ENCODE measurements around the gene ARHGAP23. TPM values are rescaled to one million over a fixed set of nuclear protein-coding genes. Genes with fewer than 3 reads are reported as not detected.

The ARHGAP23 gene
- total RNA-seq, 1 experiment from 2014 or later: 19.0 TPM

DNA sequence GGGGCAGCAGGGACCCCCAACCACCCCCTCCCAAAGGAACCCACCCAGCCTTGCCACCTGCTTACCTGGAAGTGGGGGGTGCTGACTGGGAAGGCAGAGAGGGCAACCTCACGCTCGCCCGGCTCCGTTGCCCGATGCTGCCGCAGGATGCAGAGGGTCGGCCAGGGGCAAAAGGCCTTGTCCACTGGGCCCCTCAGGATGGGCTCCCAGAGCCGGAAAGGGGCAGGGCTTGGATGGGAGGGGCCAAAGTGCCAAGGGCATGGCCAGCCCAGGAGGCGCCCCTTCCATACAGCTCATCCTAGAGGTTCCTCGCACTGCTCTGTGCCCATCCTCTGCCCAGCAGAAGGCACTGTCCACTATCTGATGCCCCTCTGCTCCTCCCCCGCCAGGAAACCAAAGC is 118.1 kb downstream of the ARHGAP23 start:
- no peaks in the 10 kb centered on the region for H3K9me3 ChIP-seq (ENCODE audit: low read depth, low read length, poor library complexity, severe bottlenecking)
- ChIA-PET CTCF (interaction anchor here (1.0 kb wide), 1 partner anchor 13 kb away, joined by 10 read pairs; no protein-coding TSS in a partner anchor), POLR2A (ENCODE audit: low non-redundant PET) (no interaction called here)
- TF ChIP-seq, protein P1, sequence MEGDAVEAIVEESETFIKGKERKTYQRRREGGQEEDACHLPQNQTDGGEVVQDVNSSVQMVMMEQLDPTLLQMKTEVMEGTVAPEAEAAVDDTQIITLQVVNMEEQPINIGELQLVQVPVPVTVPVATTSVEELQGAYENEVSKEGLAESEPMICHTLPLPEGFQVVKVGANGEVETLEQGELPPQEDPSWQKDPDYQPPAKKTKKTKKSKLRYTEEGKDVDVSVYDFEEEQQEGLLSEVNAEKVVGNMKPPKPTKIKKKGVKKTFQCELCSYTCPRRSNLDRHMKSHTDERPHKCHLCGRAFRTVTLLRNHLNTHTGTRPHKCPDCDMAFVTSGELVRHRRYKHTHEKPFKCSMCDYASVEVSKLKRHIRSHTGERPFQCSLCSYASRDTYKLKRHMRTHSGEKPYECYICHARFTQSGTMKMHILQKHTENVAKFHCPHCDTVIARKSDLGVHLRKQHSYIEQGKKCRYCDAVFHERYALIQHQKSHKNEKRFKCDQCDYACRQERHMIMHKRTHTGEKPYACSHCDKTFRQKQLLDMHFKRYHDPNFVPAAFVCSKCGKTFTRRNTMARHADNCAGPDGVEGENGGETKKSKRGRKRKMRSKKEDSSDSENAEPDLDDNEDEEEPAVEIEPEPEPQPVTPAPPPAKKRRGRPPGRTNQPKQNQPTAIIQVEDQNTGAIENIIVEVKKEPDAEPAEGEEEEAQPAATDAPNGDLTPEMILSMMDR (conservative IDR thresholded peaks at IDR 0.05; ENCODE audit: low read depth, low read length): no peak
- TF ChIP-seq EZH2 (IDR thresholded peaks at IDR 0.05; ENCODE audit: borderline replicate concordance, low read depth, low read length, poor library complexity, severe bottlenecking): no peak
- no peaks in the 10 kb centered on the region for H3K4me1 ChIP-seq (ENCODE audit: insufficient read depth, low read length, poor library complexity, severe bottlenecking)
- BruUV-seq (replicated peaks): no TSS peak
- H3K27ac ChIP-seq (ENCODE audit: low read depth, low read length, poor library complexity, severe bottlenecking): no peak overlapping the region
- intact Hi-C loops (cut with micrococcal nuclease; ENCODE audit: unreplicated experiment): no loop called here
- no peak overlapping the region for H3K4me3 ChIP-seq (ENCODE audit: low read depth, low read length, poor library complexity, severe bottlenecking)
- DNase-seq (ENCODE audit: low spot score): no peak
- no peaks in the 10 kb centered on the region for H3K36me3 ChIP-seq (ENCODE audit: insufficient read depth, low read length, poor library complexity, severe bottlenecking)
- H3K27me3 ChIP-seq (replicated peaks; ENCODE audit: insufficient read depth, low read depth, low read length, poor library complexity): no peaks in the 10 kb centered on the region

DNA sequence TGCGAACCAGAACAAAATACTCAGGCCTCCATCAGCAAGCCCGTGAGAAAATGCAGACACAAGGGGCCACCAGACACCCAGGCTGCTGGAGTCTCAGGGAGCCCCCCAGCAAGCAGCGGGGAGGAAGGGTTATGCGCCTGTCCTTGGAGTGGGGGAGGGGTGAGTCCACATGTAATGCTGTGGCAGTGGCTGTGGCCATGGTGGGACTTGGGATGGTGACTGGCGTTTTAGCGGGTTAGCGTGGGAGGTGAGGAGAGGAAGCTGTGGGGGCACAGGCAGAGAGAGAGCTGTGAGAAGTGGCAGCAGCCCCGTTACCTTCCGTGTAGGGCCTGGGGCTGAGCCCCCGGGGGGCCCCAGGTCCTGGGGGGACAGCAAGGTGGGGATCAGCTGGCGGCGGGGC is 119.2 kb downstream of the ARHGAP23 start:
- no peak for TF ChIP-seq EZH2 (IDR thresholded peaks at IDR 0.05; ENCODE audit: borderline replicate concordance, low read depth, low read length, poor library complexity, severe bottlenecking)
- TF ChIP-seq, protein P1 (conservative IDR thresholded peaks at IDR 0.05; ENCODE audit: low read depth, low read length): no peak
- Histone ChIP-seq H3K36me3 (ENCODE audit: insufficient read depth, low read length, poor library complexity, severe bottlenecking) (no peaks in the 10 kb centered on the region), H3K4me1 (ENCODE audit: insufficient read depth, low read length, poor library complexity, severe bottlenecking) (no peaks in the 10 kb centered on the region), H3K9me3 (ENCODE audit: low read depth, low read length, poor library complexity, severe bottlenecking) (no peaks in the 10 kb centered on the region), H3K4me3 (ENCODE audit: low read depth, low read length, poor library complexity, severe bottlenecking) (no peak overlapping the region), H3K27me3 (replicated peaks; ENCODE audit: insufficient read depth, low read depth, low read length, poor library complexity) (no peaks in the 10 kb centered on the region), H3K27ac (ENCODE audit: low read depth, low read length, poor library complexity, severe bottlenecking) (no peak overlapping the region)
- no peak for DNase-seq (ENCODE audit: low spot score)
- CTCF ChIA-PET: interaction anchor here (1.0 kb wide), 1 partner anchor 12 kb away, joined by 10 read pairs; no protein-coding TSS in a partner anchor
- intact Hi-C loops (cut with micrococcal nuclease; ENCODE audit: unreplicated experiment): no loop called here
- no TSS peak for BruUV-seq (replicated peaks)
- POLR2A ChIA-PET (ENCODE audit: low non-redundant PET): no interaction called here

DNA sequence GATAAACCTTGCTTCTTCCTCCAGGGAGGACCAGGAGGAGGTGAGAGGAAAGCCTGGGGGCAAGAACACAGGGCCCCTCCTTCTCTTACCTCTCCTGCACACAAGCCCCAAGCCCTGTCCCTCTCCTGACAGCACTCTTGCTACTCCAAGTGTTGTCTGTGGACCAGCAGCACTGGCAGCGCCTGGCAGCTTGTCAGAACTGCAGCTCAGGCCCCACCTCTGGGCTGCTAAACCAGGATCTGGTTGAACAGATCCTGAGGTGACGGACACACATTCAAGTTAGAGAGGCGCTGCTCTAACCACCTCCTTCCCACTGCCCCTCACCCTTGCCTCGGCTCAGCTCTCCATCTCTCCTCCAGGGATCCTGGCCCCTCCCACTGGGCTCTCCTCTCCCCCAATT is 121.0 kb downstream of the ARHGAP23 start:
- TF ChIP-seq, protein P1 (conservative IDR thresholded peaks at IDR 0.05; ENCODE audit: low read depth, low read length): no peak
- TF ChIP-seq EZH2 (IDR thresholded peaks at IDR 0.05; ENCODE audit: borderline replicate concordance, low read depth, low read length, poor library complexity, severe bottlenecking): no peak
- Histone ChIP-seq H3K27me3 (replicated peaks; ENCODE audit: insufficient read depth, low read depth, low read length, poor library complexity) (no peaks in the 10 kb centered on the region), H3K36me3 (ENCODE audit: insufficient read depth, low read length, poor library complexity, severe bottlenecking) (no peaks in the 10 kb centered on the region), H3K27ac (ENCODE audit: low read depth, low read length, poor library complexity, severe bottlenecking) (no peak overlapping the region), H3K9me3 (ENCODE audit: low read depth, low read length, poor library complexity, severe bottlenecking) (no peaks in the 10 kb centered on the region), H3K4me1 (ENCODE audit: insufficient read depth, low read length, poor library complexity, severe bottlenecking) (no peaks in the 10 kb centered on the region), H3K4me3 (ENCODE audit: low read depth, low read length, poor library complexity, severe bottlenecking) (no peak overlapping the region)
- no peak for DNase-seq (ENCODE audit: low spot score)
- BruUV-seq (replicated peaks): no TSS peak
- ChIA-PET CTCF (no interaction called here), POLR2A (ENCODE audit: low non-redundant PET) (no interaction called here)
- intact Hi-C loops (cut with micrococcal nuclease; ENCODE audit: unreplicated experiment): no loop called here

Measured in A673 (cell line).